TTC549 (cell line): ENCODE measurements around the gene ZNF668.
"Not testable (repeated sequence)": the region's sequence is repeated elsewhere in the genome, so short reads cannot be mapped to it uniquely, and the experiment has no call there.

ENCODE experiments used
- FAIRE-seq: peaks from 2 replicates; lab custom pipeline; 2012; peaks lifted over from hg19 to GRCh38; lab: Jason Lieb, UNC

ZNF668 gene

GRCh38 chr16:31100876-31101641 lies 27.0 kb upstream of the ZNF668 start:
- not testable (repeated sequence) for FAIRE-seq

- FAIRE-seq = no peak
Observed at GRCh38 chr16:31099860-31100638, 26.0 kb upstream of the ZNF668 start.

GRCh38 chr16:31094424-31095120 lies 20.5 kb upstream of the ZNF668 start, which contains the start of gene VKORC1:
Gene VKORC1 (minus strand): TSS chr16:31094797. CDS start chr16:31094729, 68 bp downstream.
- peak; percentile 79 for FAIRE-seq

GRCh38 chr16:31094088-31094423 lies 20.0 kb upstream of the ZNF668 start:
- FAIRE-seq = no peak

GRCh38 chr16:31093132-31093703 lies 19.2 kb upstream of the ZNF668 start:
- FAIRE-seq = no peak

- no peak for FAIRE-seq
Observed at GRCh38 chr16:31092330-31092729, 18.3 kb upstream of the ZNF668 start.

GRCh38 chr16:31090540-31090939 lies 16.5 kb upstream of the ZNF668 start:
- FAIRE-seq = no peak

- FAIRE-seq = no peak
Observed at GRCh38 chr16:31089199-31089598, 15.2 kb upstream of the ZNF668 start.

GRCh38 chr16:31088459-31089183 lies 14.6 kb upstream of the ZNF668 start, which contains the start of gene PRSS53:
Gene PRSS53 (minus strand): TSS chr16:31088943. CDS start chr16:31088809, 134 bp downstream.
- no peak for FAIRE-seq

- no peak for FAIRE-seq
Observed at GRCh38 chr16:31087971-31088370, 13.9 kb upstream of the ZNF668 start.

- no peak for FAIRE-seq
Observed at GRCh38 chr16:31087481-31087880, 13.4 kb upstream of the ZNF668 start.

GRCh38 chr16:31086629-31086906 lies 12.5 kb upstream of the ZNF668 start:
- FAIRE-seq = no peak

- FAIRE-seq = no peak
Observed at GRCh38 chr16:31085873-31086628, 12.0 kb upstream of the ZNF668 start.

GRCh38 chr16:31085411-31085810 lies 11.4 kb upstream of the ZNF668 start:
- no peak for FAIRE-seq

- no peak for FAIRE-seq
Observed at GRCh38 chr16:31084584-31085302, 10.7 kb upstream of the ZNF668 start.

- no peak for FAIRE-seq
Observed at GRCh38 chr16:31083981-31084380, 9.9 kb upstream of the ZNF668 start.

GRCh38 chr16:31083556-31083955 lies 9.5 kb upstream of the ZNF668 start:
- FAIRE-seq = no peak

GRCh38 chr16:31083081-31083480 lies 9.0 kb upstream of the ZNF668 start:
- no peak for FAIRE-seq

GRCh38 chr16:31082368-31083045 lies 8.5 kb upstream of the ZNF668 start:
- no peak for FAIRE-seq
